GM12891 (cell line): Measurements from ENCODE around the gene ALDH1A3.

Experiments
- PAX5 ChIP-seq: IDR thresholded peaks from 2 replicates; pipeline ENCODE4 v1.6.1; 2011; ENCODE audit warnings: low read length, moderate library complexity, mild to moderate bottlenecking; ENCODE audit not compliant: insufficient read depth, severe bottlenecking
- POLR2A ChIP-seq: IDR thresholded peaks from 2 replicates; pipeline ENCODE4 v1.6.1; 2011; ENCODE audit warnings: low read depth, low read length, control low read depth
- POLR2AphosphoS5 ChIP-seq: IDR thresholded peaks from 2 replicates; pipeline ENCODE4 v1.6.1; 2011; ENCODE audit warnings: low read depth, low read length, control low read depth
- SPI1 ChIP-seq: IDR thresholded peaks from 2 replicates; pipeline ENCODE4 v1.6.1; 2011; ENCODE audit warnings: low read depth, low read length, control low read depth
- TAF1 ChIP-seq: IDR thresholded peaks from 2 replicates; pipeline ENCODE4 v1.6.1; 2011; ENCODE audit warnings: low read depth, low read length, control low read depth

DNA sequence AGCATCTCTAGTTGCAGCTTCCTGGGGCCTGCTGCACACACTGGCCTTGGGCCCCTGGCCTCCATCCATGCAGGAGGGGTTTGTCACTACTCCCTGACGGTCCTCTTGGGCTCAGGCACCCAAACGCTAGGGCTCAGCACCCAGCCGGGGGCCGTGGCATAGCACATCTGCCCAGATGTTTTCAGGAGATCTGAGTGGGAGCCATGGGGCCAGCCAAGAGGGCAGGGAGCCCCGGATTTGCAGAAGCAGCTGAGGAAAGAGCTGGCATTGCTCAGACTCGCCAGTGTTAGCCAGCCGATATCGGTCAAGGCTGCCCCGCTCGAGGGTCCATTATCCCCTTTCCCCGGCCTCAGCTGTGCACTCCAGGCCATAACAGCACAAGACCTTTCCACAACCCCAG, 1.5 kb upstream of the ALDH1A3 start:
- TF ChIP-seq TAF1 = no peak
- no peak for TF ChIP-seq POLR2AphosphoS5
- TF ChIP-seq SPI1 = no peak
- TF ChIP-seq POLR2A = no peak
- TF ChIP-seq PAX5 = no peak
